SU-DHL-6 (cell line): ENCODE data around the gene GJC2.

Experiments
- H2AFZ ChIP-seq: fragments of 200-600 bp; sonication (generic); 2 replicates; pipeline ENCODE4 v1.6.1; 2014; ENCODE audit warnings: low read depth, mild to moderate bottlenecking, moderate library complexity, mixed read lengths, antibody characterized with exemption, low read length; ENCODE audit not compliant: severe bottlenecking
- H3F3A ChIP-seq: fragments of 200-600 bp; shearing (Covaris generic); 2 replicates; pipeline ENCODE4 v1.6.0; 2016; ENCODE audit warnings: antibody characterized with exemption, mild to moderate bottlenecking; ENCODE audit not compliant: insufficient read depth
- H3K27ac ChIP-seq: fragments of 200-600 bp; sonication (generic); 2 replicates; pipeline ENCODE4 v1.5.1; 2016; ENCODE audit warnings: low read depth, mild to moderate bottlenecking, low read length, moderate library complexity, mixed read lengths
- H3K27me3 ChIP-seq: fragments of 200-600 bp; sonication (generic), shearing (Covaris generic); 2 replicates; pipeline ENCODE4 v1.6.0; 2014; ENCODE audit warnings: mild to moderate bottlenecking, low read length
- H3K36me3 ChIP-seq: fragments of 200-600 bp; sonication (generic); 2 replicates; pipeline ENCODE4 v1.6.1; 2014; ENCODE audit warnings: mild to moderate bottlenecking, low read length, mixed read lengths
- H3K4me2 ChIP-seq: fragments of 300-600, 200-600 bp; shearing (Covaris generic), sonication (generic); 2 replicates; pipeline ENCODE4 v1.6.0; 2014; ENCODE audit warnings: low read length, low read depth, mild to moderate bottlenecking; ENCODE audit not compliant: poor library complexity, severe bottlenecking
- H3K4me3 ChIP-seq: fragments of 200-600 bp; sonication (generic); 2 replicates; pipeline ENCODE4 v1.5.1; 2014; ENCODE audit warnings: antibody characterized with exemption, low read length, mild to moderate bottlenecking, mixed read lengths; ENCODE audit not compliant: insufficient read depth, poor library complexity, severe bottlenecking
- H3K79me2 ChIP-seq: fragments of 200-600 bp; sonication (generic); 2 replicates; pipeline ENCODE4 v1.6.1; 2014; ENCODE audit warnings: mild to moderate bottlenecking, low read length, moderate library complexity; ENCODE audit not compliant: insufficient read depth
- H3K9ac ChIP-seq: fragments of 200-600 bp; sonication (generic); 2 replicates; pipeline ENCODE4 v1.7.0; 2014; ENCODE audit warnings: mild to moderate bottlenecking, low read length
- H3K9me2 ChIP-seq: fragments of 200-600 bp; sonication (generic); replicated peaks from 2 replicates; pipeline ENCODE4 v1.6.1; 2014; ENCODE audit warnings: low read length; ENCODE audit not compliant: insufficient read depth
- H3K9me3 ChIP-seq: fragments of 200-600 bp; sonication (generic); 2 replicates; pipeline ENCODE4 v1.6.1; 2014; ENCODE audit warnings: low read length, mixed read lengths; ENCODE audit not compliant: insufficient read depth
- H4K20me1 ChIP-seq: fragments of 200-600 bp; sonication (generic); 2 replicates; pipeline ENCODE4 v1.6.1; 2014; ENCODE audit warnings: low read depth, mild to moderate bottlenecking, antibody characterized with exemption, low read length, moderate library complexity, mixed read lengths
- CTCF ChIP-seq: fragments of 200-600 bp; sonication (generic); IDR thresholded peaks from one replicate; pipeline ENCODE4 v1.5.1; 2017; ENCODE audit warnings: antibody characterized with exemption, mild to moderate bottlenecking, low read length, moderate library complexity; ENCODE audit not compliant: insufficient read depth, poor library complexity, severe bottlenecking
- EZH2phosphoT487 ChIP-seq: fragments of 200-600 bp; sonication (generic), shearing (Covaris generic); conservative IDR thresholded peaks from 2 replicates; pipeline ENCODE4 v1.6.1; 2018; ENCODE audit warnings: mild to moderate bottlenecking, antibody characterized with exemption, low read length, moderate library complexity, mixed read lengths

The GJC2 gene

GRCh38 chr1:228161866-228162265, 12.1 kb downstream of the GJC2 start:
- no peak overlapping the region for H3K27ac ChIP-seq
- no peak overlapping the region for H3K4me3 ChIP-seq
- H3K9ac ChIP-seq: no peak overlapping the region
- H3K79me2 ChIP-seq: no peaks in the 10 kb centered on the region
- H3F3A ChIP-seq: no peaks in the 10 kb centered on the region
- no peak overlapping the region for H2AFZ ChIP-seq
- no peaks in the 10 kb centered on the region for H3K36me3 ChIP-seq
- no peaks in the 10 kb centered on the region for H3K9me2 ChIP-seq
- H3K4me2 ChIP-seq: no peak overlapping the region
- TF ChIP-seq EZH2phosphoT487 (no peak), CTCF (no peak)
- no peaks in the 10 kb centered on the region for H3K27me3 ChIP-seq
- no peaks in the 10 kb centered on the region for H3K9me3 ChIP-seq
- no peaks in the 10 kb centered on the region for H4K20me1 ChIP-seq

GRCh38 chr1:228162286-228163006, 12.7 kb downstream of the GJC2 start:
- Histone ChIP-seq H3K27me3 (no peaks in the 10 kb centered on the region), H3K9me3 (no peaks in the 10 kb centered on the region), H3K27ac (no peak overlapping the region), H3F3A (no peaks in the 10 kb centered on the region), H4K20me1 (no peaks in the 10 kb centered on the region), H3K4me3 (no peak overlapping the region), H3K4me2 (no peak overlapping the region), H3K9me2 (no peaks in the 10 kb centered on the region), H2AFZ (no peak overlapping the region), H3K36me3 (no peaks in the 10 kb centered on the region), H3K9ac (no peak overlapping the region), H3K79me2 (no peaks in the 10 kb centered on the region)
- TF ChIP-seq CTCF (no peak), EZH2phosphoT487 (no peak)

- no peaks in the 10 kb centered on the region for H3K9me2 ChIP-seq
- no peaks in the 10 kb centered on the region for H3K27me3 ChIP-seq
- H3K4me2 ChIP-seq: no peak overlapping the region
These were observed 13.4 kb downstream of the GJC2 start for GRCh38 chr1:228163007-228163753.

More at GRCh38 chr1:228163007-228163753, 13.4 kb downstream of the GJC2 start:
- TF ChIP-seq CTCF (no peak), EZH2phosphoT487 (no peak)
- Histone ChIP-seq H3F3A (no peaks in the 10 kb centered on the region), H4K20me1 (no peaks in the 10 kb centered on the region), H3K9ac (no peak overlapping the region), H3K36me3 (no peaks in the 10 kb centered on the region), H3K9me3 (no peaks in the 10 kb centered on the region), H3K27ac (no peak overlapping the region), H2AFZ (no peak overlapping the region), H3K4me3 (no peak overlapping the region), H3K79me2 (no peaks in the 10 kb centered on the region)
